ENCODE measurements around the gene SYCP2L. TPM values are rescaled to one million over a fixed set of nuclear protein-coding genes. Genes with fewer than 3 reads are reported as not detected.

Gene SYCP2L
- total RNA-seq, 2 experiments from 2014 or later = 0.32 TPM; not detected in 1

DNA sequence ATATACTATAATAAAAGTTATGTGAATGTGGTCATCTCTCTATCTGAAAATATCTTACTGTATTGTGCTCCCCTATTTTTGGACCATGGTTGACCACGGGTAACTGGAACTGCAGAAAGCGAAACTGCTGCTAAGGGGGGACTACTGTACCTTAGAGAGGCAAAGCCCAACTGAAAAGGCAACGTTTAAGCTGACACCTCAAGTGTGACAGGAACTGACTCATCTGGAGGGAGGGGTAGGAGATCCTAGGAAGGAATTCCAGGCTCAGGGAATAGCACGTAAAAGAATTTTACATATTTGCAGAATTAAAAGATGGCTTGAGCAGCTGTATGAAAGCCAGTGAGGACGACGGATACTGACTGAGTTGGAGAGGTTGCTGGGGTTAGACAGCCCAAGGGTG lies 122.5 kb downstream of the SYCP2L start:
- TF ChIP-seq CTCF (IDR thresholded peaks at IDR 0.05) = no peak
- POLR2A ChIA-PET = no interaction called here
- intact Hi-C loops (cut with micrococcal nuclease) = no loop called here
- Mint-ChIP-seq H3K9me3 (no peaks in the 10 kb centered on the region), H3K27ac (no peak overlapping the region), H3K27me3 (peaks cover 6% of the 10 kb centered on the region), H3K4me3 (no peak overlapping the region), H3K4me1 (ENCODE audit: low read depth) (no peaks in the 10 kb centered on the region), H3K36me3 (ENCODE audit: low read depth) (no peaks in the 10 kb centered on the region)
- ATAC-seq (no peak), DNase-seq (no peak)
- CTCF ChIA-PET = no interaction called here

- intact Hi-C loops (cut with micrococcal nuclease) = no loop called here
- Mint-ChIP-seq H3K4me1 (ENCODE audit: low read depth) (no peaks in the 10 kb centered on the region), H3K4me3 (no peak overlapping the region), H3K27me3 (peaks cover 12% of the 10 kb centered on the region), H3K27ac (no peak overlapping the region), H3K9me3 (no peaks in the 10 kb centered on the region), H3K36me3 (ENCODE audit: low read depth) (no peaks in the 10 kb centered on the region)
- ChIA-PET CTCF (interaction anchor here (0.9 kb wide), 1 partner anchor 8 kb away, joined by 3 read pairs; no protein-coding TSS in a partner anchor), POLR2A (no interaction called here)
- no peak for TF ChIP-seq CTCF (IDR thresholded peaks at IDR 0.05)
- no peak for DNase-seq
- no peak for ATAC-seq
Measured at GRCh38 chr6:11011787-11012234, 125.0 kb downstream of the SYCP2L start.

GRCh38 chr6:11012295-11012754 lies 125.5 kb downstream of the SYCP2L start:
- no peak for TF ChIP-seq CTCF (IDR thresholded peaks at IDR 0.05)
- no peak overlapping the region for H3K4me3 Mint-ChIP-seq
- no peak overlapping the region for H3K27ac Mint-ChIP-seq
- no peaks in the 10 kb centered on the region for H3K36me3 Mint-ChIP-seq (ENCODE audit: low read depth)
- H3K27me3 Mint-ChIP-seq = peaks cover 12% of the 10 kb centered on the region
- ChIA-PET POLR2A (no interaction called here), CTCF (interaction anchor here (0.9 kb wide), 1 partner anchor 8 kb away, joined by 3 read pairs; no protein-coding TSS in a partner anchor)
- intact Hi-C loops (cut with micrococcal nuclease) = no loop called here
- ATAC-seq (no peak), DNase-seq (no peak)
- no peaks in the 10 kb centered on the region for H3K9me3 Mint-ChIP-seq
- no peaks in the 10 kb centered on the region for H3K4me1 Mint-ChIP-seq (ENCODE audit: low read depth)

DNA sequence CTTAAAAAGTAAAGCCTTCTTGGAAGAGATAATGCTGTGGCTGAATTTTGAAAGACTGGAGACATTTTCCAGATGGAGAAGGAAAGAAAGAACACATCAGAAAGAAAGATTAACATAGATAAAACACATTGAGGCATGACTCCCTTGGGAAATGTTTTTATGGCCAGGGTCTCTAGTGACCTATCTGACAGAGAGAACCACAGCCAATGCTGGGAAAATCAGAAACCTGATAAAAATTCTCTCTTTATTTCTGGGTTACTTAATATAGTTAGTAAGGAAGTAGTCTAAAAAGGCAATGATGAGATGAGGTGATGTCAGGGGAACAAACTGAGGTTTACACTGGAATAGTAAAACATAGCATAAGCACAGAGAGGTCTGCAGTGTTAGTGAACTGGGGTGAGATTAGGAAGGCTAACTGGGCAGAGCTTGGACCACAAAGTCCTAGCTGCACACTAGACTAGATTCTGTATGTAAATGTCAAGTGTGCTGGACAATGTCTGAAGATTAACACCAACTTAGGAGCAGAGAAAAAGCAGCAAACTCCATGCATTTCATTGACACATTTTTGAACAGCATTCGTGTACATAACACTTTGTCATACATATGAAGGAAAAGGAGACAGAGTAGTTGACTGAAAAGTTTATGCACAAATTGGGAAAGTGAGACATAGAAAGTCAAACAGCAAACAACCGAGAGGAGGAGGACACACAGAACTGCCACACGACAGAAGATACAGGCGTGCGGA lies 126.3 kb downstream of the SYCP2L start:
- no peak for DNase-seq
- intact Hi-C loops (cut with micrococcal nuclease) = no loop called here
- Mint-ChIP-seq H3K27me3 (peaks cover 12% of the 10 kb centered on the region), H3K27ac (no peak overlapping the region), H3K36me3 (ENCODE audit: low read depth) (no peaks in the 10 kb centered on the region), H3K4me1 (ENCODE audit: low read depth) (no peaks in the 10 kb centered on the region), H3K9me3 (no peaks in the 10 kb centered on the region), H3K4me3 (no peak overlapping the region)
- TF ChIP-seq CTCF (IDR thresholded peaks at IDR 0.05) = no peak
- no peak for ATAC-seq
- POLR2A ChIA-PET = no interaction called here
- CTCF ChIA-PET = no interaction called here

DNA sequence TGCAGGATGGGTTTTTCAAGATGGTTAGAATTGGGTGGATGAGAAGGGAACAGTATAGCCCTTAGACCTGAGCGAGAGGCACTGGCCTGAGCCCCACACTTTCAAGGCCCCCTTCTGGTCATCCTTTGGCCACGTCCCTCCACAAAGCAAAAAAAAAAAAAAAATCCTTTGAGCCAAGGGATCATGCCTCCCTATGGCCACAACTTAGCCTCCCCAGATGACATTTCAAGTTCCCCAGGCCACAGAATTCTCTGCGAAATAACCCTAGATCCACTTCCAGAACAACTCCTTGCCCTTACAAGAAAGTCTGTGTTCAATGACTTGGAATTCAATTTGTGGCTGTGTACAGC lies 126.8 kb downstream of the SYCP2L start:
- no peak for ATAC-seq

More for the DNA sequence above, 126.8 kb downstream of the SYCP2L start:
- TF ChIP-seq CTCF (IDR thresholded peaks at IDR 0.05) = no peak
- H3K27ac Mint-ChIP-seq = no peak overlapping the region
- DNase-seq = no peak
- POLR2A ChIA-PET = no interaction called here
- H3K4me1 Mint-ChIP-seq (ENCODE audit: low read depth) = no peaks in the 10 kb centered on the region
- CTCF ChIA-PET = no interaction called here
- H3K36me3 Mint-ChIP-seq (ENCODE audit: low read depth) = no peaks in the 10 kb centered on the region
- no peak overlapping the region for H3K4me3 Mint-ChIP-seq
- H3K9me3 Mint-ChIP-seq = no peaks in the 10 kb centered on the region
- H3K27me3 Mint-ChIP-seq = peaks cover 12% of the 10 kb centered on the region
- intact Hi-C loops (cut with micrococcal nuclease) = no loop called here

Measured in activated CD8-positive, alpha-beta T cell treated with anti-CD3 and anti-CD28 coated beads for 36 hours (primary cell).